Heart left ventricle (tissue), 16 donors: ENCODE results near the gene CATSPERZ. TPM values are rescaled to one million over a fixed set of nuclear protein-coding genes. Genes with fewer than 3 reads are reported as not detected.
A peak's percentile ranks its signal among the peaks of the same experiment; 100 is the strongest.

Experiments
- ATAC-seq, 4 donors: fragments of 200-7000 bp; cut with Tn5 transposase; one replicate each; pipeline ENCODE4 v1.9.1; 2020 to 2022; ENCODE audit warnings: moderate library complexity in 4 of 4, mild to moderate bottlenecking in 3 of 4, moderate number of reproducible peaks in 1 of 4
- DNase-seq, 5 donors: peaks; one replicate each; pipeline ENCODE4 v3.0.0-alpha.2; 2020
- H3K27ac ChIP-seq, 12 donors: fragments of 200-600 bp; sonication (generic) in 4 of 12; one replicate each; pipeline versions ENCODE4 v1.5.0 to v1.8.0; 2016 to 2022; ENCODE audit warnings: mild to moderate bottlenecking in 2 of 12
- H3K27me3 ChIP-seq, 9 donors: fragments of 200-600 bp; sonication (generic) in 2 of 9; one replicate each; pipeline versions ENCODE4 v1.5.1 to v1.8.0; 2016 to 2022; ENCODE audit warnings: mild to moderate bottlenecking in 3 of 9
- H3K36me3 ChIP-seq, 9 donors: fragments of 200-600 bp; sonication (generic) in 2 of 9; one replicate each; pipeline versions ENCODE4 v1.5.0 to v1.8.0; 2018 to 2022; ENCODE audit warnings: mild to moderate bottlenecking in 2 of 9
- H3K4me1 ChIP-seq, 12 donors: fragments of 200-600 bp; sonication (generic) in 4 of 12; one replicate each; pipeline versions ENCODE4 v1.5.0 to v1.8.0; 2016 to 2022; ENCODE audit warnings: mild to moderate bottlenecking in 3 of 12
- H3K4me3 ChIP-seq, 12 donors: fragments of 200-600 bp; sonication (generic) in 4 of 12; one replicate each; pipeline versions ENCODE4 v1.5.0 to v1.8.0; 2017 to 2022; ENCODE audit warnings: mild to moderate bottlenecking in 9 of 12, moderate library complexity in 4 of 12
- H3K9me3 ChIP-seq, 12 donors: fragments of 200-600 bp; sonication (generic) in 4 of 12; one replicate each; pipeline versions ENCODE4 v1.5.0 to v1.8.0; 2016 to 2022; ENCODE audit warnings: mild to moderate bottlenecking in 1 of 12
- CTCF ChIP-seq, 12 donors: fragments of 200-600 bp; sonication (generic) in 4 of 12; IDR thresholded peaks; one replicate each; pipeline versions ENCODE4 v1.5.0 to v1.8.0; 2018 to 2022; ENCODE audit warnings: antibody characterized with exemption in 12 of 12, mild to moderate bottlenecking in 5 of 12
- POLR2A ChIP-seq, 2 donors: fragments of 450-650 bp; IDR thresholded peaks; one replicate each; pipeline ENCODE4 v1.6.1; 2017; ENCODE audit warnings: antibody characterized with exemption in 2 of 2, mild to moderate bottlenecking in 2 of 2, moderate library complexity in 2 of 2
- WGBS, 4 donors: extraction: QIAGEN DNeasy Blood & Tissue Kit in 2 of 4; methylation state at CpG; one replicate each; pipeline versions ENCODE4 v1.1.5 to v1.1.7; 2013 to 2018; 5-methylcytosine and 5-hydroxymethylcytosine counted together
- intact Hi-C, 10 donors: fragments of 100-400 bp; cut with DNase I; formaldehyde crosslinking; loops; one replicate each; pipeline versions ENCODE4 v1.11.1 to v1.14.2; 2022
- polyA plus RNA-seq, 2 donors: library from polyadenylated mRNA; stranded (reverse); fragments of 200-250 nt; gene quantifications; one replicate each; pipeline ENCODE4 v1.2.3, GENCODE V29; 2013
- total RNA-seq, 9 donors: library from RNA; depleted of rRNA in 2 of 9; stranded (reverse); fragments of >200 nt in 2 of 9; fragmentation: NEBNext Ultra II Directional in 3 of 9; extraction: Animal tissue kit (Norgen Biotek cat#: 25700) in 3 of 9; gene quantifications; one replicate each; pipeline versions ENCODE4 v1.1.0 to v1.2.4, GENCODE V29; 2016 to 2023
- donor health status: ischemic (EF 13 %, LVEDD 7.1; RV severe dilation, severe dysfunction).
- donor health status: healthy with polysubstance abuse.
- donor health status: DM: no; HTN: yes; CAD: no.
- donor health status: DM: no; HTN: no; CAD: no.
- donor health status: ischemic (EF 25% LVEDD 6.9; RV normal size, moderate dysfunction).
- donor health status: ischemic (EF 25% LVEDD 5.7; RV mildly dilated, moderate dysfunction).
- donor health status: healthy.
- donor health status: DM: yes; HTN: yes; CAD: no.
- donor health status: ischemic (EF 35%, LVEDD 5.7; RV mildly dilated, moderate dysfunction).
- donor health status: nonischemic (EF 11% LVEDD 7.7; RV severe dilation, severe dysfunction).
- donor health status: DM: yes; HTN: yes; CAD: no.
- donor health status: PGD.
- donor health status: ischemic (EF 29% LVEDD 5.4; RV normal size, mild dysfunction).
- donor health status: nonischemic (EF 23%, LVEDD 6.1; RV moderate dilation, normal function).

Gene CATSPERZ
- total and polyA plus RNA-seq, 11 donors, result not detected

- peaks cover 0 to 19% (median 0%) of the 10 kb centered on the region in 9 donors for H3K36me3 ChIP-seq
- TF ChIP-seq POLR2A (IDR thresholded peaks at IDR 0.05) (peak in 1 of 2 donors; percentile 49), CTCF (IDR thresholded peaks at IDR 0.05) (peak in 11 of 12 donors; percentile 20 to 65 (median 43))
- ATAC-seq (peak; percentile 84 to 95 (median 94)), DNase-seq (peak; percentile 86 to 95 (median 90))
- 22 to 42% (median 23%) methylated on average over 28 to 55 of the region's 55 CpGs for WGBS, 4 donors
- peaks cover 0 to 15% (median 0%) of the 10 kb centered on the region in 9 donors for H3K27me3 ChIP-seq
- peak overlapping the region in 10 of 12 donors; percentile 32 to 59 (median 47) for H3K4me3 ChIP-seq
- no peaks in the 10 kb centered on the region for H3K9me3 ChIP-seq
- H3K4me1 ChIP-seq, result peaks cover 0 to 38% (median 8%) of the 10 kb centered on the region in 12 donors
- H3K27ac ChIP-seq, result peak overlapping the region in 11 of 12 donors; percentile 18 to 81 (median 69)
- intact Hi-C loops, result no loop called here
These were observed 42.0 kb downstream of the CATSPERZ start for GRCh38 chr11:64341851-64342791.

- ATAC-seq, result no peak
- TF ChIP-seq CTCF (IDR thresholded peaks at IDR 0.05), result no peak
- no peak for TF ChIP-seq POLR2A (IDR thresholded peaks at IDR 0.05)
These were observed 42.9 kb downstream of the CATSPERZ start for GRCh38 chr11:64342869-64343745.

DNA sequence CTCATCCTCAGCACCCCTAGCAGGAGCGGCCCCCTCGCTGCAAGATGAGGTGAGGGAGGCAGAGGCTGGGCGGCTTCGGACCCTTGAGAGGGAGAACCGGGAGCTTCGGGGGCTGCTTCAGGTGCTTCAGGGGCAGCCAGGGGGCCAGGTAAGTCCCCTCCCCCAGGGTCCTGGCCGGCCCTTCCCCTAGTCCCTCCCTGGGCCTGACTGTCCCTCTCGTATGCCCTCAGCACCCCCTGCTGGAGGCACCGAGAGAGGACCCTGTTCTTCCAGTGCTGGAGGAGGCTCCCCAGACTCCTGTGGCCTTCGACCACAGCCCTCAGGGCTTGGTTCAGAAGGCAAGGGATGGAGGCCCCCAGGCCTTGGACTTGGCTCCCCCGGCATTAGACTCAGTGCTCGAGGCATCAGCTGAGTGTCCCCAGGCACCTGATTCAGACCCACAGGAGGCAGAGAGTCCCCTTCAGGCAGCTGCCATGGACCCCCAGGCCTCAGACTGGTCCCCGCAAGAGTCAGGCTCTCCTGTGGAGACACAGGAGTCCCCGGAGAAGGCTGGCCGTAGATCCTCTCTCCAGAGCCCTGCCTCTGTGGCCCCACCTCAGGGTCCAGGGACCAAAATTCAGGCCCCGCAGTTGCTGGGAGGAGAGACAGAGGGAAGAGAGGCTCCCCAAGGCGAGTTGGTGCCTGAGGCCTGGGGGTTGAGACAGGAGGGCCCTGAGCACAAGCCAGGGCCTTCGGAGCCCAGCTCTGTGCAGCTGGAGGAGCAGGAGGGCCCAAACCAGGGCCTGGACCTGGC lies 43.8 kb downstream of the CATSPERZ start:
- peaks cover 0 to 15% (median 0%) of the 10 kb centered on the region in 9 donors for H3K27me3 ChIP-seq
- DNase-seq (peak in 1 of 5 donors; percentile 51), ATAC-seq (no peak)
- intact Hi-C loops, result no loop called here
- 69 to 87% (median 78%) methylated on average over 7 to 18 of the region's 18 CpGs for WGBS, 4 donors
- no peak overlapping the region for H3K27ac ChIP-seq
- H3K4me3 ChIP-seq, result no peak overlapping the region
- H3K4me1 ChIP-seq, result peaks cover 0 to 27% (median 8%) of the 10 kb centered on the region in 12 donors
- TF ChIP-seq CTCF (IDR thresholded peaks at IDR 0.05) (peak in 8 of 12 donors; percentile 13 to 38 (median 27)), POLR2A (IDR thresholded peaks at IDR 0.05) (no peak)
- no peaks in the 10 kb centered on the region for H3K9me3 ChIP-seq
- peaks cover 0 to 19% (median 0%) of the 10 kb centered on the region in 9 donors for H3K36me3 ChIP-seq

More at GRCh38 chr11:64342869-64343745, 42.9 kb downstream of the CATSPERZ start:
- Histone ChIP-seq H3K4me1 (peaks cover 0 to 35% (median 8%) of the 10 kb centered on the region in 12 donors), H3K4me3 (peak overlapping the region in 8 of 12 donors; percentile 38 to 59 (median 47)), H3K27ac (peak overlapping the region in 1 of 12 donors; percentile 80), H3K9me3 (no peaks in the 10 kb centered on the region), H3K36me3 (peaks cover 0 to 19% (median 0%) of the 10 kb centered on the region in 9 donors), H3K27me3 (peaks cover 0 to 15% (median 0%) of the 10 kb centered on the region in 9 donors)
- 61 to 67% (median 64%) methylated on average over 24 to 29 of the region's 29 CpGs for WGBS, 4 donors
- no peak for DNase-seq
- intact Hi-C loops, result no loop called here
